ACHN (cell line): ENCODE data around the gene IMMP1L.
A peak's percentile ranks its signal among the peaks of the same experiment; 100 is the strongest.

ENCODE experiments used
- DNase-seq: peaks from one replicate; pipeline ENCODE4 v3.0.0-alpha.2; 2015
- in situ Hi-C: cut with HindIII; loops from 2 replicates; pipeline ENCODE4 v1.10.0; 2017; ENCODE audit warnings: low sequenced_read_pairs, low pct_ligation_motif_present, low pct_unique_long_range_greater_than_20kb

The IMMP1L gene

GRCh38 chr11:31479066-31479465 lies 30.4 kb downstream of the IMMP1L start:
- in situ Hi-C loops: no loop called here
- no peak for DNase-seq

GRCh38 chr11:31478223-31478590 lies 31.2 kb downstream of the IMMP1L start:
- in situ Hi-C loops: no loop called here

GRCh38 chr11:31477528-31478222 lies 31.7 kb downstream of the IMMP1L start:
- DNase-seq: no peak
- in situ Hi-C loops: no loop called here

More at GRCh38 chr11:31478223-31478590, 31.2 kb downstream of the IMMP1L start:
- no peak for DNase-seq

GRCh38 chr11:31474083-31474482 lies 35.3 kb downstream of the IMMP1L start:
- DNase-seq: no peak
- in situ Hi-C loops: no loop called here

- in situ Hi-C loops: no loop called here
- DNase-seq: no peak
These were observed 45.0 kb downstream of the IMMP1L start for GRCh38 chr11:31464436-31464835.

- in situ Hi-C loops: no loop called here
- no peak for DNase-seq
These were observed 54.2 kb downstream of the IMMP1L start for GRCh38 chr11:31455177-31455576.

- in situ Hi-C loops: no loop called here
- no peak for DNase-seq
These were observed 58.6 kb downstream of the IMMP1L start for GRCh38 chr11:31450841-31451240.

GRCh38 chr11:31449040-31449439 lies 60.4 kb downstream of the IMMP1L start:
- in situ Hi-C loops: no loop called here
- no peak for DNase-seq

GRCh38 chr11:31445621-31446020 lies 63.8 kb downstream of the IMMP1L start:
- in situ Hi-C loops: no loop called here
- peak; percentile 53 for DNase-seq

GRCh38 chr11:31443802-31444201 lies 65.6 kb downstream of the IMMP1L start:
- in situ Hi-C loops: no loop called here

GRCh38 chr11:31442086-31442485 lies 67.3 kb downstream of the IMMP1L start:
- no peak for DNase-seq

More at GRCh38 chr11:31443802-31444201, 65.6 kb downstream of the IMMP1L start:
- DNase-seq: no peak

GRCh38 chr11:31441296-31441695 lies 68.1 kb downstream of the IMMP1L start:
- in situ Hi-C loops: no loop called here
- no peak for DNase-seq

More at GRCh38 chr11:31442086-31442485, 67.3 kb downstream of the IMMP1L start:
- in situ Hi-C loops: no loop called here

- in situ Hi-C loops: no loop called here
- DNase-seq: no peak
These were observed 71.5 kb downstream of the IMMP1L start for GRCh38 chr11:31437742-31438435.

- in situ Hi-C loops: no loop called here
- no peak for DNase-seq
These were observed 75.6 kb downstream of the IMMP1L start for GRCh38 chr11:31433851-31434250.

- in situ Hi-C loops: no loop called here
- DNase-seq: no peak
These were observed 84.8 kb downstream of the IMMP1L start for GRCh38 chr11:31424652-31425051.

GRCh38 chr11:31422703-31423102 lies 86.7 kb downstream of the IMMP1L start:
- DNase-seq: no peak
- in situ Hi-C loops: no loop called here

GRCh38 chr11:31421820-31422219 lies 87.6 kb downstream of the IMMP1L start:
- DNase-seq: no peak
- in situ Hi-C loops: no loop called here

GRCh38 chr11:31419669-31420068 lies 89.8 kb downstream of the IMMP1L start:
- DNase-seq: no peak
- in situ Hi-C loops: no loop called here

- in situ Hi-C loops: no loop called here
- DNase-seq: no peak
These were observed 90.3 kb downstream of the IMMP1L start for GRCh38 chr11:31419138-31419537.

GRCh38 chr11:31417816-31418215 lies 91.6 kb downstream of the IMMP1L start:
- no peak for DNase-seq
- in situ Hi-C loops: no loop called here
